Activated naive CD4-positive, alpha-beta T cell treated with anti-CD3 and anti-CD28 coated beads for 36 hours (primary cell): ENCODE data around the gene CBX2. TPM values are rescaled to one million over a fixed set of nuclear protein-coding genes. Genes with fewer than 3 reads are reported as not detected.

Experiments used
- CTCF ChIA-PET: fragments of 350-600 bp; sonication (Branson Sonifier 250); formaldehyde crosslinking; loops from one replicate; lab custom pipeline; 2021; ENCODE audit warnings: antibody characterized with exemption; lab: Charles Lee
- DNase-seq: peaks from one replicate; pipeline ENCODE4 v3.0.0-alpha.2; 2020
- H3K27ac Mint-ChIP-seq: one replicate; pipeline ENCODE4 v1.8.0; 2021; ENCODE audit warnings: mild to moderate bottlenecking, mixed read lengths
- H3K27me3 Mint-ChIP-seq: one replicate; pipeline ENCODE4 v1.8.0; 2021; ENCODE audit warnings: low read depth, mixed read lengths
- H3K36me3 Mint-ChIP-seq: one replicate; pipeline ENCODE4 v1.8.0; 2021; ENCODE audit warnings: low read depth, mixed read lengths
- H3K4me1 Mint-ChIP-seq: one replicate; pipeline ENCODE4 v1.8.0; 2021; ENCODE audit warnings: low read depth, mixed read lengths
- H3K4me3 Mint-ChIP-seq: one replicate; pipeline ENCODE4 v1.8.0; 2021; ENCODE audit warnings: mild to moderate bottlenecking, moderate library complexity, mixed read lengths
- H3K9me3 Mint-ChIP-seq: one replicate; pipeline ENCODE4 v1.8.0; 2021; ENCODE audit warnings: mixed read lengths
- intact Hi-C: fragments of 100-400 bp; cut with micrococcal nuclease; formaldehyde crosslinking; loops from one replicate; pipeline ENCODE4 v1.15.1; 2023
- total RNA-seq, 2 experiments: library from RNA; stranded (reverse); gene quantifications; one replicate each; pipeline ENCODE4 v1.2.3, GENCODE V29; 2021

Gene CBX2
- total RNA-seq, 2 experiments from 2014 or later: 5.2 to 5.8 TPM

- H3K4me3 Mint-ChIP-seq: no peak overlapping the region
- H3K9me3 Mint-ChIP-seq: no peaks in the 10 kb centered on the region
- CTCF ChIA-PET: no interaction called here
- no peak overlapping the region for H3K27ac Mint-ChIP-seq
- H3K27me3 Mint-ChIP-seq: peaks cover 31% of the 10 kb centered on the region
- no peak for DNase-seq
- intact Hi-C loops: no loop called here
- H3K36me3 Mint-ChIP-seq: no peaks in the 10 kb centered on the region
- H3K4me1 Mint-ChIP-seq: peaks cover 17% of the 10 kb centered on the region
Observed at GRCh38 chr17:79815836-79816461, 38.0 kb downstream of the CBX2 start.

- no peaks in the 10 kb centered on the region for H3K9me3 Mint-ChIP-seq
- no peak for DNase-seq
- CTCF ChIA-PET: interaction anchor here (0.5 to 3.2 kb wide), 4 partner anchors 11 to 662 kb away, joined by 3 to 14 read pairs (median 4); no protein-coding TSS in a partner anchor
- H3K27me3 Mint-ChIP-seq: peaks cover 19% of the 10 kb centered on the region
- peaks cover 6% of the 10 kb centered on the region for H3K4me1 Mint-ChIP-seq
- intact Hi-C loops: no loop called here
- no peak overlapping the region for H3K27ac Mint-ChIP-seq
- H3K4me3 Mint-ChIP-seq: no peak overlapping the region
- H3K36me3 Mint-ChIP-seq: no peaks in the 10 kb centered on the region
Observed at GRCh38 chr17:79818026-79818758, 40.2 kb downstream of the CBX2 start.

- Mint-ChIP-seq H3K4me1 (peaks cover 5% of the 10 kb centered on the region), H3K27me3 (peaks cover 18% of the 10 kb centered on the region), H3K9me3 (no peaks in the 10 kb centered on the region), H3K36me3 (no peaks in the 10 kb centered on the region), H3K27ac (no peak overlapping the region), H3K4me3 (no peak overlapping the region)
- CTCF ChIA-PET: interaction anchor here (0.6 to 3.2 kb wide), 3 partner anchors 11 to 36 kb away, joined by 3 to 14 read pairs (median 4); no protein-coding TSS in a partner anchor
- intact Hi-C loops: no loop called here
- DNase-seq: no peak
Observed at GRCh38 chr17:79819085-79819484, 41.1 kb downstream of the CBX2 start.

GRCh38 chr17:79819534-79820276, 41.8 kb downstream of the CBX2 start:
- CTCF ChIA-PET: interaction anchor here (0.6 to 3.2 kb wide), 3 partner anchors 12 to 36 kb away, joined by 3 to 14 read pairs (median 4); no protein-coding TSS in a partner anchor
- Mint-ChIP-seq H3K4me3 (no peak overlapping the region), H3K4me1 (no peaks in the 10 kb centered on the region), H3K36me3 (no peaks in the 10 kb centered on the region), H3K27me3 (peaks cover 13% of the 10 kb centered on the region), H3K9me3 (no peaks in the 10 kb centered on the region), H3K27ac (no peak overlapping the region)
- intact Hi-C loops: no loop called here
- DNase-seq: no peak

GRCh38 chr17:79820959-79821330, 43.0 kb downstream of the CBX2 start:
- Mint-ChIP-seq H3K36me3 (no peaks in the 10 kb centered on the region), H3K9me3 (no peaks in the 10 kb centered on the region), H3K27me3 (peaks cover 12% of the 10 kb centered on the region), H3K4me3 (no peak overlapping the region), H3K27ac (no peak overlapping the region), H3K4me1 (no peaks in the 10 kb centered on the region)
- CTCF ChIA-PET: interaction anchor here (1.7 kb wide), 1 partner anchor 9 kb away, joined by 4 read pairs; no protein-coding TSS in a partner anchor
- DNase-seq: no peak
- intact Hi-C loops: no loop called here

GRCh38 chr17:79821331-79822095, 43.6 kb downstream of the CBX2 start:
- Mint-ChIP-seq H3K27me3 (peaks cover 7% of the 10 kb centered on the region), H3K27ac (no peak overlapping the region), H3K4me1 (peaks cover 4% of the 10 kb centered on the region), H3K4me3 (no peak overlapping the region), H3K9me3 (no peaks in the 10 kb centered on the region), H3K36me3 (no peaks in the 10 kb centered on the region)
- intact Hi-C loops: no loop called here
- DNase-seq: no peak
- CTCF ChIA-PET: interaction anchor here (0.7 to 1.7 kb wide), 2 partner anchors 10 to 164 kb away, joined by 3 to 4 read pairs; no protein-coding TSS in a partner anchor

- intact Hi-C loops: no loop called here
- Mint-ChIP-seq H3K27me3 (peaks cover 3% of the 10 kb centered on the region), H3K27ac (no peak overlapping the region), H3K4me1 (peaks cover 7% of the 10 kb centered on the region), H3K4me3 (no peak overlapping the region), H3K36me3 (no peaks in the 10 kb centered on the region), H3K9me3 (no peaks in the 10 kb centered on the region)
- CTCF ChIA-PET: interaction anchor here (1.7 kb wide), 1 partner anchor 11 kb away, joined by 4 read pairs; no protein-coding TSS in a partner anchor
- DNase-seq: no peak
Observed at GRCh38 chr17:79822583-79823124, 44.7 kb downstream of the CBX2 start.

GRCh38 chr17:79824234-79824633, 46.3 kb downstream of the CBX2 start:
- no peaks in the 10 kb centered on the region for H3K9me3 Mint-ChIP-seq
- CTCF ChIA-PET: interaction anchor here (0.6 to 1.0 kb wide), 3 partner anchors 20 to 362 kb away, joined by 3 read pairs; no protein-coding TSS in a partner anchor
- no peaks in the 10 kb centered on the region for H3K36me3 Mint-ChIP-seq
- no peak overlapping the region for H3K27ac Mint-ChIP-seq
- intact Hi-C loops: no loop called here
- DNase-seq: no peak
- H3K4me3 Mint-ChIP-seq: no peak overlapping the region
- H3K27me3 Mint-ChIP-seq: peaks cover 3% of the 10 kb centered on the region
- peaks cover 7% of the 10 kb centered on the region for H3K4me1 Mint-ChIP-seq

GRCh38 chr17:79824893-79825579, 47.1 kb downstream of the CBX2 start:
- no peak overlapping the region for H3K27ac Mint-ChIP-seq
- peaks cover 7% of the 10 kb centered on the region for H3K4me1 Mint-ChIP-seq
- H3K4me3 Mint-ChIP-seq: no peak overlapping the region
- intact Hi-C loops: no loop called here
- CTCF ChIA-PET: interaction anchor here (1.0 kb wide), 1 partner anchor 20 kb away, joined by 3 read pairs; no protein-coding TSS in a partner anchor
- H3K36me3 Mint-ChIP-seq: no peaks in the 10 kb centered on the region
- DNase-seq: no peak
- H3K9me3 Mint-ChIP-seq: no peaks in the 10 kb centered on the region
- no peaks in the 10 kb centered on the region for H3K27me3 Mint-ChIP-seq

- Mint-ChIP-seq H3K36me3 (no peaks in the 10 kb centered on the region), H3K27ac (no peak overlapping the region), H3K4me1 (peaks cover 7% of the 10 kb centered on the region), H3K27me3 (no peaks in the 10 kb centered on the region), H3K9me3 (no peaks in the 10 kb centered on the region), H3K4me3 (no peak overlapping the region)
- intact Hi-C loops: no loop called here
- DNase-seq: no peak
- CTCF ChIA-PET: no interaction called here
Observed at GRCh38 chr17:79825580-79825921, 47.6 kb downstream of the CBX2 start.

- H3K36me3 Mint-ChIP-seq: no peaks in the 10 kb centered on the region
- no peak for DNase-seq
- no peak overlapping the region for H3K27ac Mint-ChIP-seq
- no peaks in the 10 kb centered on the region for H3K9me3 Mint-ChIP-seq
- no peaks in the 10 kb centered on the region for H3K27me3 Mint-ChIP-seq
- intact Hi-C loops: no loop called here
- H3K4me1 Mint-ChIP-seq: peaks cover 7% of the 10 kb centered on the region
- CTCF ChIA-PET: interaction anchor here (1.2 kb wide), 1 partner anchor 10 kb away, joined by 6 read pairs; no protein-coding TSS in a partner anchor
- H3K4me3 Mint-ChIP-seq: no peak overlapping the region
Observed at GRCh38 chr17:79826204-79826680, 48.3 kb downstream of the CBX2 start.
